ENCODE measurements around the gene GPR68. TPM values are rescaled to one million over a fixed set of nuclear protein-coding genes. Genes with fewer than 3 reads are reported as not detected.

GPR68 gene
- total RNA-seq, 3 donors from 2014 or later, result 4.1 to 6.1 (median 6.0) TPM

GRCh38 chr14:91265404-91265803, 20.9 kb upstream of the GPR68 start:
- no peaks in the 10 kb centered on the region for H3K27me3 Mint-ChIP-seq (ENCODE audit: low read depth)
- no peaks in the 10 kb centered on the region for H3K9me3 Mint-ChIP-seq
- ATAC-seq (no peak), DNase-seq (no peak)
- peak overlapping the region; percentile 62 for H3K4me3 Mint-ChIP-seq
- H3K4me1 Mint-ChIP-seq (ENCODE audit: low read depth), result peaks cover 53% of the 10 kb centered on the region
- H3K36me3 Mint-ChIP-seq (ENCODE audit: insufficient read depth), result peaks cover 17% of the 10 kb centered on the region

- ATAC-seq, result peak; percentile 67 to 69
- DNase-seq, result no peak
- H3K36me3 Mint-ChIP-seq (ENCODE audit: insufficient read depth), result peaks cover 13% of the 10 kb centered on the region
- peaks cover 56% of the 10 kb centered on the region for H3K4me1 Mint-ChIP-seq (ENCODE audit: low read depth)
- no peaks in the 10 kb centered on the region for H3K9me3 Mint-ChIP-seq
- H3K27me3 Mint-ChIP-seq (ENCODE audit: low read depth), result no peaks in the 10 kb centered on the region
- H3K4me3 Mint-ChIP-seq, result peak overlapping the region; percentile 69
Measured at GRCh38 chr14:91264151-91265150, 19.9 kb upstream of the GPR68 start.

- Mint-ChIP-seq H3K27me3 (ENCODE audit: low read depth) (no peaks in the 10 kb centered on the region), H3K4me3 (peak overlapping the region; percentile 69)
- no peak for DNase-seq
Measured at GRCh38 chr14:91263329-91263728, 18.8 kb upstream of the GPR68 start.

GRCh38 chr14:91261986-91262549, 17.6 kb upstream of the GPR68 start:
- no peak overlapping the region for H3K4me3 Mint-ChIP-seq
- peaks cover 58% of the 10 kb centered on the region for H3K4me1 Mint-ChIP-seq (ENCODE audit: low read depth)
- H3K27me3 Mint-ChIP-seq (ENCODE audit: low read depth), result no peaks in the 10 kb centered on the region
- ATAC-seq (no peak), DNase-seq (no peak)
- no peaks in the 10 kb centered on the region for H3K36me3 Mint-ChIP-seq (ENCODE audit: insufficient read depth)
- H3K9me3 Mint-ChIP-seq, result no peaks in the 10 kb centered on the region

More at GRCh38 chr14:91263329-91263728, 18.8 kb upstream of the GPR68 start:
- no peak for ATAC-seq
- Mint-ChIP-seq H3K4me1 (ENCODE audit: low read depth) (peaks cover 53% of the 10 kb centered on the region), H3K36me3 (ENCODE audit: insufficient read depth) (peaks cover 7% of the 10 kb centered on the region), H3K9me3 (no peaks in the 10 kb centered on the region)

- H3K4me1 Mint-ChIP-seq (ENCODE audit: low read depth), result peaks cover 61% of the 10 kb centered on the region
- no peak overlapping the region for H3K4me3 Mint-ChIP-seq
- no peaks in the 10 kb centered on the region for H3K27me3 Mint-ChIP-seq (ENCODE audit: low read depth)
- DNase-seq, result no peak
- ATAC-seq, result peak; percentile 51 to 66
- no peaks in the 10 kb centered on the region for H3K36me3 Mint-ChIP-seq (ENCODE audit: insufficient read depth)
- H3K9me3 Mint-ChIP-seq, result no peaks in the 10 kb centered on the region
Measured at GRCh38 chr14:91261115-91261514, 16.6 kb upstream of the GPR68 start.

- DNase-seq (no peak), ATAC-seq (no peak)
- Mint-ChIP-seq H3K4me3 (no peak overlapping the region), H3K4me1 (ENCODE audit: low read depth) (peaks cover 62% of the 10 kb centered on the region), H3K9me3 (no peaks in the 10 kb centered on the region), H3K36me3 (ENCODE audit: insufficient read depth) (no peaks in the 10 kb centered on the region), H3K27me3 (ENCODE audit: low read depth) (no peaks in the 10 kb centered on the region)
Measured at GRCh38 chr14:91258876-91259275, 14.4 kb upstream of the GPR68 start.

GRCh38 chr14:91258011-91258618, 13.6 kb upstream of the GPR68 start:
- DNase-seq (no peak), ATAC-seq (no peak)
- Mint-ChIP-seq H3K4me1 (ENCODE audit: low read depth) (peaks cover 55% of the 10 kb centered on the region), H3K27me3 (ENCODE audit: low read depth) (no peaks in the 10 kb centered on the region), H3K4me3 (no peak overlapping the region), H3K9me3 (no peaks in the 10 kb centered on the region), H3K36me3 (ENCODE audit: insufficient read depth) (no peaks in the 10 kb centered on the region)

- DNase-seq (no peak), ATAC-seq (no peak)
- Mint-ChIP-seq H3K27me3 (ENCODE audit: low read depth) (no peaks in the 10 kb centered on the region), H3K9me3 (no peaks in the 10 kb centered on the region), H3K4me1 (ENCODE audit: low read depth) (peaks cover 57% of the 10 kb centered on the region), H3K4me3 (no peak overlapping the region), H3K36me3 (ENCODE audit: insufficient read depth) (no peaks in the 10 kb centered on the region)
Measured at GRCh38 chr14:91257328-91258010, 13.0 kb upstream of the GPR68 start.

- ATAC-seq, result no peak
- Mint-ChIP-seq H3K4me1 (ENCODE audit: low read depth) (peaks cover 60% of the 10 kb centered on the region), H3K27me3 (ENCODE audit: low read depth) (no peaks in the 10 kb centered on the region), H3K36me3 (ENCODE audit: insufficient read depth) (peaks cover 1% of the 10 kb centered on the region), H3K9me3 (no peaks in the 10 kb centered on the region), H3K4me3 (no peak overlapping the region)
- no peak for DNase-seq
Measured at GRCh38 chr14:91256661-91257060, 12.2 kb upstream of the GPR68 start.

- peak overlapping the region; percentile 14 for H3K4me3 Mint-ChIP-seq
- peaks cover 1% of the 10 kb centered on the region for H3K36me3 Mint-ChIP-seq (ENCODE audit: insufficient read depth)
- H3K27me3 Mint-ChIP-seq (ENCODE audit: low read depth), result no peaks in the 10 kb centered on the region
- ATAC-seq, result no peak
- no peak for DNase-seq
- H3K9me3 Mint-ChIP-seq, result no peaks in the 10 kb centered on the region
- H3K4me1 Mint-ChIP-seq (ENCODE audit: low read depth), result peaks cover 64% of the 10 kb centered on the region
Measured at GRCh38 chr14:91255026-91255695, 10.7 kb upstream of the GPR68 start.

- Mint-ChIP-seq H3K4me1 (ENCODE audit: low read depth) (peaks cover 69% of the 10 kb centered on the region), H3K9me3 (no peaks in the 10 kb centered on the region), H3K4me3 (peak overlapping the region; percentile 69), H3K27me3 (ENCODE audit: low read depth) (no peaks in the 10 kb centered on the region), H3K36me3 (ENCODE audit: insufficient read depth) (peaks cover 1% of the 10 kb centered on the region)
- DNase-seq (no peak), ATAC-seq (peak in 1 of 2 donors; percentile 8)
Measured at GRCh38 chr14:91254461-91254860, 10.0 kb upstream of the GPR68 start.

- H3K4me3 Mint-ChIP-seq, result peak overlapping the region; percentile 69
- peak in 1 of 2 donors; percentile 1 for ATAC-seq
- peaks cover 71% of the 10 kb centered on the region for H3K4me1 Mint-ChIP-seq (ENCODE audit: low read depth)
- H3K27me3 Mint-ChIP-seq (ENCODE audit: low read depth), result no peaks in the 10 kb centered on the region
- H3K9me3 Mint-ChIP-seq, result no peaks in the 10 kb centered on the region
- peaks cover 1% of the 10 kb centered on the region for H3K36me3 Mint-ChIP-seq (ENCODE audit: insufficient read depth)
- DNase-seq, result no peak
Measured at GRCh38 chr14:91253795-91254323, 9.4 kb upstream of the GPR68 start.
